Activated naive CD4-positive, alpha-beta T cell treated with Interleukin-2 at 50 U/mL for 16 hours (primary cell): ENCODE measurements around the gene NAP1L5.

Experiments
- DNase-seq: peaks from one replicate; pipeline ENCODE4 v3.0.0-alpha.2; 2020

The NAP1L5 gene, protein sequence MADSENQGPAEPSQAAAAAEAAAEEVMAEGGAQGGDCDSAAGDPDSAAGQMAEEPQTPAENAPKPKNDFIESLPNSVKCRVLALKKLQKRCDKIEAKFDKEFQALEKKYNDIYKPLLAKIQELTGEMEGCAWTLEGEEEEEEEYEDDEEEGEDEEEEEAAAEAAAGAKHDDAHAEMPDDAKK

DNA sequence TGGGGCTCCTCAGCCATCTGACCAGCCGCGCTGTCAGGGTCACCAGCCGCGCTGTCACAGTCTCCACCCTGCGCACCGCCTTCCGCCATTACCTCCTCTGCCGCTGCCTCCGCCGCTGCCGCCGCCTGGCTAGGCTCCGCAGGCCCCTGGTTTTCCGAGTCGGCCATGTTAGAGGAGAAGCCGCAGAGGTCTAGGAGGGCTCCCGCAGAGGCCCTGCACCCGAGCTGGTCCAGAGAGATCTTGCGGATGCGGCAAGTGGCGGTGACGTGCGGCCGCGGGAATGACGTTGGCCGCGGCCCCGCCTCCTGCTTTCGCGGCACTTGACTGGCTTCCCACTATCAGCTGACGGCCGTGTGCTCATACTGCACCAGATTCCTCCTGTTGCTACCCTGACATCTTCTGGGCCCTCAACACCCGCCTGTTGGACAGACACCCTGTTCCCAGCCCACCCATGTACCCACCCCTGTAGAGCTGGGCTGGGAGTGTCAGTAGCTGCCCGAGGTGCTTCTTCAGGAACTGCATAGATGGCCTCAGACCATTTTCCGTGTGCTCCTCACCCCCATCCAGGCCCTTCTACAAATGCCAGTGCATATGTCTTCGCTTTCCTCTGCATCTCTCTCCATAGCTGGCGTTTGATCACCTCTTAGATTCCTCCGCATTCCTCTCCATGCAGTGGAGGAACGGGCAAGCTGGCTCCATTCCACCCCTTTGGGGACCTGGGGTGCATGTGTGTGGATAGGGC, at the start of gene NAP1L5:
NAP1L5 (minus strand) TSS at position 242 of the 742 bp plus-strand sequence; CDS start at position 167, 75 bp downstream.
- DNase-seq, result peak; percentile 69

DNA sequence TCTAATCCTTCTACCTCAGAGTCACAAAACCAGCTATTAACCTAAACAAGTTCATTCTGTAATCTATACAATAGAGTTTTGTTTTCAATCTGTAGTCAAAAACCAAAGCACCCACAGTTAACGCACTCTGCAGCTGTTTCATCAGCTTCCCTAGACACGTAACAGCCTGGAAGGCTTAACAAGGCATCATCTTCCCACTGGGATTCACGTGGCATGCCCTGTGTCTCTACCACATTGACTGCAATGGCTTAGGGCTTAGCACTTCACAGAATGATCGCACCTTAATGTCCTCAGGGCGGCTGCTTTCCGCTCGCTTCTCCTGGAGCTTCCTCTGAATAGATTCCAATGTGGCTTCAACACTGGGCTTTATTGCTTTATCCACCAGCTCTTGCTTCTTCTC, 49.7 kb upstream of the NAP1L5 start:
- no peak for DNase-seq

DNA sequence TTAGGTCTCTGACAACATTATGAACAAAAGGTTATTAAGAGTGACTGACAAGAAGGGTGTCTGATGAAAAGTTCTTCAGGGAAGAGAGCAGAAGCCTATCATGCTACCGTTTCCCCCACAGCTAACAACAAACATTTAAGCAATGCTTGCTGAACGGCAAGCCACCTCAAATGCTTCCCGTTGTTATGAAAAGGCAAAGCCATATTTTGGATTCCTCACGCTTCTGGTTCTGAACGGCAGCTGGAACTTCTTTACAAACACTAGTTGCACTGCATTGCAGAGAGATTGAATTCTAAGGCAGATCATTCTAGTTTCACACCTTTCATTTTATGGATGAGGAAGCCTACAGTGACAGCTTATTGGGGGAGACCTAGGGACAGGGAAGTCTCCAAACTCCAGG, 48.6 kb upstream of the NAP1L5 start:
- DNase-seq, result no peak

GRCh38 chr4:88745581-88746163, 48.0 kb upstream of the NAP1L5 start:
- DNase-seq, result no peak

DNA sequence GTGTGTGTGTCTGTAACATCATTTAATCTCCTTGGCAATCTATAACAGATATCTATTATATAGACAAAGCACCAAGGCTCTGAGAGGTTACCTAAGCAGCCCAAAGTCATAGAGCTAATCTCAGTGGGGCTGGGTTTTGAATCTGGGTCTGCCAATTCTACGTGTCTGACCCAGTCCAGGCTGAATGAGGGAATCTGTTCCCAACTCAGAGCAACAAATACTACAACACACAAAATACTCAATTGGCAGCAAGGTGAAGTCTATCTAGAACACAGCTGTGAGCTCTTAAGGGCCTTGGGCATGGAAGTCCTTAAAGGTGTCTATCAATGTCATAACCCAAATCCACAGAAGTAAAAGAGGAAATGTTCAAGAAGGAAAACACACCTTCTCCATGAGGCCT, 47.5 kb upstream of the NAP1L5 start:
- no peak for DNase-seq

GRCh38 chr4:88744609-88745008, 47.0 kb upstream of the NAP1L5 start:
- no peak for DNase-seq

DNA sequence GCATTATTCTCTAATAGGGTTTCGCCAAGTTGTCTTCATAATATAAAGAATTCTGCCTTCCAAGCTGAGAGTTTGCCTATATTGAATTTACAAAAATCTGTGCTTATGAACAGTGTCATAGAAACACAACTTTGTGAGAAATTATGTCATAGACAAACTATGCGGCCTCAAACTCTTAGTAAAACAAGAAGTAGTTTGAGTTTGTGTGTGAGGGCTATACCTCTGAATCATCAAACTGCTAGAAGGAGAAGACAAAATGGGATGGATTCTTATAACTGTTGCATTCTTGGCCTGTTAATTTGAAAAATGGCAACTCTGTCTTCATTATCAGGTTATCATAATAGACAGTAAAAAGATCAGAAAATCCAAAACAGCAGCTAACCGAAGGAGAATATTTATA, 46.1 kb upstream of the NAP1L5 start:
- no peak for DNase-seq

GRCh38 chr4:88742561-88742960, 44.9 kb upstream of the NAP1L5 start:
- no peak for DNase-seq

DNA sequence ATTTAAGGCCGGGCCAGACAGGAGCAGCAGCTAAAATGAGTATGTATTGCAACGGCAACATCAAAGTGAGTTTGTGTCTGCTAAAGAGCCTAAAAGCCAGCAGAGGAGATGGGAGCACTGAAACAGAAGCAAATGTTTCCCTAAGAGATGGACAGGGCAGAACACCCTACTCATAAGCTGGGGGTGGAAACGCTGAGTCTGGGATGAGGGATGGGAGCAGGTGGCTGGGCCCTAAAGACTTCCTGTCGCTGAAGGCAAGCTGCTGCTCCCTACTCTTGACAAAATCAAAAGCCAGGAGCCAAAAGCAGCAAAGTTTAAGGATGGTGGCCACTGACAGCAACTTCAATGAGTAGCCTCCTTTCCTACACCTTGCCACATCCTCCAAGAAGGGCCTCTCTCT, 40.6 kb upstream of the NAP1L5 start:
- no peak for DNase-seq

DNA sequence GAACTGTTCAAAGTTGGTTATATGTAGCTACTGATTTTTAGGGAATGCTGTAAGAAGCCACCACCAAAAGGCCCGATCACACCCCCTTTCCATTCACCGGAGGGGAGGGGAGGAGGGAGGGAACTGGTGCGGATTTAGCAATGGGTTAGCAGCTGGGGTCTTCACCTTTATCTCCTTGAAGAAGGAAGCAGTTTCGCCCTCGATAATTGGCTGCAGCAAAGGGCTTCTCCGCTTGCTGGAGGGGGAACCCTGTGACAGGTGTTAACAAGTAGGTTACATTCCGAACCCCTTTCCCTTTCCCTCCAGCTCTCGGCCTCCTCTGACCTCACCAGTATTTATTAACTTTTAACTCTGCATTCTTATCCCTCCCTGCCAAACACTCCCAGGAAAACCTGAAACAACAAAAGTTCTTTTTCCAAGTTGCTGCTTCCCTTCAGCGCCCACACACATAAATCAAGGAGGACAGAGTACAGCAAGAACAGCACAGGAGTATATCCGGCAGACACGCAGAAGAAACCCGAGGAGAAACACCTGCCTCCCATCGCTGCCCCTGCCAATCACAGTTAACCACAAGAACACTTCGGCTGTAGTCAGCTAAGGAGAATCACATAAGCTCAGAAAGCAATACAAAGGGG, 39.8 kb upstream of the NAP1L5 start:
- DNase-seq, result no peak

DNA sequence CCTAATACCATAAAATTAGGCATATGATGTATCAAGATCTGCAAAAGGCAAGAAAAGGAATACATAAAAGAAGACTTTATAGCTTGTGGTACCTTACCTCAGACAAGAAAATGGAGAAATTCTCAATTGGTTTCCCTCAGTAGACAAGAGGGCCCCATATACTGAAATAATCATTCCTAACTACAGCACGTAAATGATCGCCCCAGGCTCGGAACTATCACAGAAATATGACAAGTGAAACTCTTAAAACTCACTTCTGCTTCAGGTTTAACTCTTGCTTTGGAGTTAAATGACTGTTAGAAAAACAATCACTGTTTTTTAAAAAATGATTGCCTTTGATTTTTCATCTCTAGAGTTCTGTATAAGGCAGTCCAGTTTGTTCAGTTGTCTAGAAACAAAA, 38.6 kb upstream of the NAP1L5 start:
- DNase-seq, result no peak

GRCh38 chr4:88735564-88735963, 37.9 kb upstream of the NAP1L5 start:
- no peak for DNase-seq

- DNase-seq, result no peak
Observed at GRCh38 chr4:88734403-88734949, 36.8 kb upstream of the NAP1L5 start.

GRCh38 chr4:88732714-88733368, 35.2 kb upstream of the NAP1L5 start:
- DNase-seq, result no peak

DNA sequence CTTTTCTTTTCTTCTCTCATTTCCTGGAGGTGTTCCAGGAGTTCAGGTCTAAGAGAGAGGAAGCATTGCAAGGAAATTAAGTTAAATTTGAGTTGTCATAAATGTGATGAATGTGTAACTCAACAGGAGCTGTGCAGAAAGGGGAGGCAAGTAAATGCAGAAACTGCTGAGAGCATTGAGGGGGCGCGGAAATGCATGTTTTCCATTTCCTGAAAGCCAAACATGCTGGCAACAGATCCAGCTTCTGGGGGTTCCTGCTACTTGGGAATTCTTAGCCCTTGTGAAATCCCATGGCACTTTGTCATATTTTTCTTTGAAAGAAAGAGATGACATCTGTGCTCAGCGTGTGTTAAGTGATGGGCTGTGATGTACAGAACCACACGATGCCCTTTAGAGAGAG, 33.8 kb upstream of the NAP1L5 start:
- no peak for DNase-seq

GRCh38 chr4:88730811-88731210, 33.2 kb upstream of the NAP1L5 start:
- no peak for DNase-seq

- DNase-seq, result no peak
Observed at GRCh38 chr4:88729146-88729760, 31.6 kb upstream of the NAP1L5 start.

GRCh38 chr4:88728146-88728545, 30.5 kb upstream of the NAP1L5 start:
- no peak for DNase-seq

GRCh38 chr4:88725986-88726385, 28.4 kb upstream of the NAP1L5 start:
- no peak for DNase-seq

DNA sequence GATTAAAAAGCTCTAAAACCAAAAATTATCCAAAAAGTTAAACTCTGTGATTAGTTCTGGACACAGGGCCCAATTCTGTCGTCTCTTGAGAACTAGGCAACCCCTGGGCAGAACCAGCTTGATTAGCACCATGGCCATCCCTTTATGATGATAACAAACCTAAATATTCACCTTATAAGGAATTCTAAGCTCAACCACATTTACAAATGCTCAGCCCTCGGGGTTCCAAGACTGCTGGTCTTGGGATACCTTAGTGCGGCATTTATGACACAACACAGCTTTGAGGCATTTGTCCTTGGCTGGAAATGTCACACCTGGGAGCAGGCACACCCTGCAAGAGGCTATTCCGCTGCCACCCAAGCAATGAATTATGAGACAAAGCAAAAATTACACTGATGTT, 27.5 kb upstream of the NAP1L5 start:
- no peak for DNase-seq

GRCh38 chr4:88724406-88724805, 26.8 kb upstream of the NAP1L5 start:
- no peak for DNase-seq

DNA sequence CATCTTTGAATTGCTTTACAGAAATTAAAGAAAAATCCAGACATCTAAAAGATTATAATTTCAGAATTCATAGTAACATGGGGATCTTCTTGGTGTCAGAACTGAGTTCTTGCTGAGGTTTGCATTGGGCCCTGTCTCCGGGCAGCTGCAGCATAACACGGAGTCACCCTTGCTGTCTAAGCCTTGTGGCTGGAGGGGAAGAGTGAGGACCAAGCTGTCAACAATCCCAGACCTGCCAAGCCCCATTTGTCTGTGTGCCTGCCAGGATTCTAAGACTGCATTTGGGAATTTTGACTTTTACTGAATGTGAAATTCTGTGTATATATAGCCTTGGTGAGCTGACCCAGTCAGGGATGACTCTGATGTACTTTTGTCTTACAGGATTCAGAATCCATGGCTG, 25.2 kb upstream of the NAP1L5 start:
- no peak for DNase-seq
